Esophagus muscularis mucosa (tissue), 4 donors: ENCODE data around the gene CCND2. TPM values are rescaled to one million over a fixed set of nuclear protein-coding genes. Genes with fewer than 3 reads are reported as not detected.
A peak's percentile ranks its signal among the peaks of the same experiment; 100 is the strongest.
"Not testable (repeated sequence)": the region's sequence is repeated elsewhere in the genome, so short reads cannot be mapped to it uniquely, and the experiment has no call there.

Experiments used
- DNase-seq: peaks from one replicate; pipeline ENCODE4 v3.0.0-alpha.2; 2017; ENCODE audit errors: extremely low spot score
- H3K27ac ChIP-seq, 4 donors: fragments of 200-600 bp; sonication (generic); replicated peaks in 1 of 4; 1 replicate in 3 of 4; 2 replicates in 1 of 4; pipeline ENCODE4 v1.5.1; 2016 to 2019; ENCODE audit warnings: mild to moderate bottlenecking in 1 of 4
- H3K27me3 ChIP-seq, 4 donors: fragments of 200-600 bp; sonication (generic); one replicate each; pipeline versions ENCODE4 v1.5.1 to v1.6.0; 2016 to 2019
- H3K36me3 ChIP-seq, 4 donors: fragments of 200-600 bp; sonication (generic); one replicate each; pipeline ENCODE4 v1.5.1; 2016 to 2019
- H3K4me1 ChIP-seq, 4 donors: fragments of 200-600 bp; sonication (generic); one replicate each; pipeline ENCODE4 v1.5.1; 2016 to 2019
- H3K4me3 ChIP-seq, 4 donors: fragments of 200-600 bp; sonication (generic); 1 replicate in 2 of 4; 2 replicates in 2 of 4; pipeline ENCODE4 v1.5.1; 2016 to 2019; ENCODE audit warnings: mild to moderate bottlenecking in 4 of 4, moderate library complexity in 1 of 4
- H3K9me3 ChIP-seq, 4 donors: fragments of 200-600 bp; sonication (generic); 1 replicate in 3 of 4; 2 replicates in 1 of 4; pipeline ENCODE4 v1.5.1; 2016 to 2019
- CTCF ChIP-seq, 3 experiments: fragments of 200-600 bp in 2 of 3; fragments of 450-650 bp in 1 of 3; sonication (generic) in 2 of 3; IDR thresholded peaks; one replicate each; pipeline ENCODE4 v1.5.1; 2017 to 2019; ENCODE audit warnings: antibody characterized with exemption in 3 of 3, mild to moderate bottlenecking in 2 of 3, moderate library complexity in 1 of 3
- EP300 ChIP-seq: sonication (generic); formaldehyde crosslinking; IDR thresholded peaks from one replicate; pipeline ENCODE4 v1.6.1; 2017; ENCODE audit warnings: antibody characterized with exemption
- POLR2A ChIP-seq: fragments of 450-650 bp; IDR thresholded peaks from one replicate; pipeline ENCODE4 v1.6.1; 2017; ENCODE audit warnings: antibody characterized with exemption, moderate library complexity, mild to moderate bottlenecking, low read depth
- POLR2AphosphoS5 ChIP-seq, 2 donors: sonication (generic); formaldehyde crosslinking; IDR thresholded peaks; one replicate each; pipeline ENCODE4 v1.6.1; 2017; ENCODE audit warnings: antibody characterized with exemption in 2 of 2
- WGBS: methylation state at CpG from one replicate; pipeline ENCODE4 v1.1.5; 2018; 5-methylcytosine and 5-hydroxymethylcytosine counted together
- intact Hi-C: fragments of 100-400 bp; cut with DNase I; formaldehyde crosslinking; loops from one replicate; pipeline ENCODE4 v1.15.1; 2023
- total RNA-seq, 4 donors: library from RNA; depleted of rRNA; stranded (reverse); fragments of >200 nt; gene quantifications; one replicate each; pipeline versions ENCODE4 v1.1.0 to v1.2.1, GENCODE V29; 2016

CCND2 gene
- total RNA-seq, 4 donors from 2014 or later, result 101 to 122 (median 111) TPM

- Histone ChIP-seq H3K9me3 (peaks cover 0 to 27% (median 13%) of the 10 kb centered on the region in 4 donors), H3K36me3 (no peaks in the 10 kb centered on the region), H3K4me3 (no peak overlapping the region), H3K27me3 (peaks cover 0 to 39% (median 0%) of the 10 kb centered on the region in 4 donors), H3K27ac (no peak overlapping the region), H3K4me1 (no peaks in the 10 kb centered on the region)
- TF ChIP-seq POLR2AphosphoS5 (IDR thresholded peaks at IDR 0.05) (no peak), CTCF (IDR thresholded peaks at IDR 0.05) (no peak), POLR2A (no peak), EP300 (no peak)
- WGBS, result 66% methylated on average over 5 of the region's 5 CpGs
- intact Hi-C loops, result no loop called here
- peak; percentile 14 for DNase-seq
Observed at GRCh38 chr12:4240981-4241380, 32.6 kb upstream of the CCND2 start.

- Histone ChIP-seq H3K27me3 (peaks cover 0 to 39% (median 0%) of the 10 kb centered on the region in 4 donors), H3K36me3 (no peaks in the 10 kb centered on the region), H3K27ac (no peak overlapping the region), H3K4me1 (no peaks in the 10 kb centered on the region), H3K9me3 (peaks cover 0 to 25% (median 12%) of the 10 kb centered on the region in 4 donors), H3K4me3 (no peak overlapping the region)
- intact Hi-C loops, result no loop called here
- WGBS, result 82% methylated on average over 4 of the region's 4 CpGs
- DNase-seq, result peak; percentile 60
- TF ChIP-seq POLR2A (no peak), POLR2AphosphoS5 (IDR thresholded peaks at IDR 0.05) (no peak), CTCF (IDR thresholded peaks at IDR 0.05) (no peak), EP300 (no peak)
Observed at GRCh38 chr12:4241592-4241991, 32.0 kb upstream of the CCND2 start.

DNA sequence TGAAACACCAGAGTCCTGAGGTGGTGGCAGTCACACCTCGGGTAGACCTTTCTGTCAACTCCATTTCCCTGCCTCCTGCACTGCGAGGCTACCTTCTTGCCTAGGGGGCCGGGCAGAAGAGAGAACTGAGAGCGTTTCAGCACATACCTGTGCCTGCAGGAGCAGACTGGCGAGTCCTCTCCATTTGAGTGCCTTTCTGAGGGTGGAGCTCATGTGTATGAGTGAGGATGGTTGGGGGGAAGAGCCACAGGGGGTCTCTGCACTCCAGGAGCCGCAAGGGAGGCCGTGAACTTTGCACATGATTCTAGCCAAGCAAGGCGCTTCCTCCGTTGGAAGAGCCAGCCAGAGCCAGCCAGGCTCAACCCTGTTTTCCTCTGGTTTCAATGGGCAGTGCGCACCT is 31.0 kb upstream of the CCND2 start:
- DNase-seq, result peak; percentile 70
- Histone ChIP-seq H3K9me3 (peaks cover 0 to 20% (median 7%) of the 10 kb centered on the region in 4 donors), H3K36me3 (no peaks in the 10 kb centered on the region), H3K27ac (no peak overlapping the region), H3K27me3 (peaks cover 0 to 39% (median 0%) of the 10 kb centered on the region in 4 donors), H3K4me1 (no peaks in the 10 kb centered on the region), H3K4me3 (no peak overlapping the region)
- no peak for TF ChIP-seq POLR2A
- TF ChIP-seq POLR2AphosphoS5 (IDR thresholded peaks at IDR 0.05), result no peak
- TF ChIP-seq EP300, result no peak
- no peak for TF ChIP-seq CTCF (IDR thresholded peaks at IDR 0.05)
- intact Hi-C loops, result no loop called here
- WGBS, result 74% methylated on average over 9 of the region's 10 CpGs

- 61% methylated on average over 5 of the region's 7 CpGs for WGBS
- H3K36me3 ChIP-seq, result no peaks in the 10 kb centered on the region
- peak; percentile 70 for DNase-seq
- intact Hi-C loops, result no loop called here
- TF ChIP-seq CTCF (IDR thresholded peaks at IDR 0.05), result no peak
- TF ChIP-seq POLR2A, result no peak
- TF ChIP-seq POLR2AphosphoS5 (IDR thresholded peaks at IDR 0.05), result no peak
- no peak for TF ChIP-seq EP300
- H3K27me3 ChIP-seq, result peaks cover 0 to 39% (median 0%) of the 10 kb centered on the region in 4 donors
- peaks cover 0 to 15% (median 6%) of the 10 kb centered on the region in 4 donors for H3K9me3 ChIP-seq
- H3K4me1 ChIP-seq, result no peaks in the 10 kb centered on the region
- H3K27ac ChIP-seq, result no peak overlapping the region
- no peak overlapping the region for H3K4me3 ChIP-seq
Observed at GRCh38 chr12:4243091-4243490, 30.5 kb upstream of the CCND2 start.

DNA sequence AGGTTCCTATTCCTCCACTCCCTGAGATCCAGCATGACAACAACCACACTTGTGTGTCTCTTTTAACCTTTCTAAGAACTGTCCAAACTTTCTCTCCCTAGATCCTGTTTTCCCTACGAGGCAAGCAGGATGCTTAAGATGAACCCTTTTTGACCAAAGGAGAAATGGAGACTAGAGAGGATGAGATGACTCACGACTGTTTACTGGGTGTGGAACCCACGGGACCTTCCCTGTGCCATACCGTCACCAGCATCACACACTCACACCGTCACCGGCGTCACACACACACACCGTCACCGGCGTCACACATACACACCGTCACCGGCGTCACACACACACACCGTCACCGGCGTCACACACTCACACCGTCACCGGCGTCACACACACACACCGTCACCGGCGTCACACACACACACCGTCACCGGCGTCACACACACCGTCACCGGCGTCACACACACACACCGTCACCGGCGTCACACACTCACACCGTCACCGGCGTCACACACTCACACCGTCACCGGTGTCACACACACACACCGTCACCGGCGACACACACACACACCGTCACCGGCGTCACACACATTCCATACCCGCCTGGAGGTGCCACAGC is 30.0 kb upstream of the CCND2 start:
- Histone ChIP-seq H3K27me3 (peaks cover 0 to 39% (median 0%) of the 10 kb centered on the region in 4 donors), H3K9me3 (peaks cover 0 to 10% (median 2%) of the 10 kb centered on the region in 4 donors)
- H3K4me3 ChIP-seq, H3K36me3 ChIP-seq, H3K27ac ChIP-seq, H3K4me1 ChIP-seq, intact Hi-C loops, DNase-seq: not testable (repeated sequence)
- WGBS, result 87% methylated on average over 40 of the region's 43 CpGs
